Large intestine (tissue), 3 donors: ENCODE data around the gene NEGR1. TPM values are rescaled to one million over a fixed set of nuclear protein-coding genes. Genes with fewer than 3 reads are reported as not detected.
A peak's percentile ranks its signal among the peaks of the same experiment; 100 is the strongest.

Experiments
- DNase-seq, 2 donors: peaks; one replicate each; pipeline versions ENCODE4 v3.0.0 to v3.0.0-alpha.2; 2013
- H3K27ac ChIP-seq: one replicate; pipeline ENCODE4 v1.5.1; 2013; ENCODE audit warnings: low read length
- H3K27me3 ChIP-seq: 2 replicates; pipeline ENCODE4 v1.6.1; 2013; ENCODE audit warnings: low read length; ENCODE audit not compliant: control insufficient read depth, insufficient read depth
- H3K36me3 ChIP-seq: 2 replicates; pipeline ENCODE4 v1.6.1; 2013; ENCODE audit warnings: low read length; ENCODE audit not compliant: control insufficient read depth, insufficient read depth
- H3K4me1 ChIP-seq: one replicate; pipeline ENCODE4 v1.6.1; 2013; ENCODE audit warnings: low read length; ENCODE audit not compliant: control insufficient read depth, insufficient read depth
- H3K4me3 ChIP-seq: one replicate; pipeline ENCODE4 v1.5.1; 2013; ENCODE audit warnings: low read length
- H3K9me3 ChIP-seq: one replicate; pipeline ENCODE4 v1.6.1; 2013; ENCODE audit warnings: mild to moderate bottlenecking, low read depth, low read length, moderate library complexity; ENCODE audit not compliant: control insufficient read depth
- WGBS: methylation state at CpG from one replicate; pipeline ENCODE4 v1.1.5; 2013; ENCODE audit warnings: low lambda C conversion rate; ENCODE audit not compliant: insufficient coverage; 5-methylcytosine and 5-hydroxymethylcytosine counted together
- polyA plus RNA-seq: library from polyadenylated mRNA; unstranded; fragments of 120-200 nt; gene quantifications from one replicate; pipeline ENCODE4 v1.2.1, GENCODE V29; 2013

NEGR1 gene
- polyA plus RNA-seq, 1 donor: 9.9 TPM

DNA sequence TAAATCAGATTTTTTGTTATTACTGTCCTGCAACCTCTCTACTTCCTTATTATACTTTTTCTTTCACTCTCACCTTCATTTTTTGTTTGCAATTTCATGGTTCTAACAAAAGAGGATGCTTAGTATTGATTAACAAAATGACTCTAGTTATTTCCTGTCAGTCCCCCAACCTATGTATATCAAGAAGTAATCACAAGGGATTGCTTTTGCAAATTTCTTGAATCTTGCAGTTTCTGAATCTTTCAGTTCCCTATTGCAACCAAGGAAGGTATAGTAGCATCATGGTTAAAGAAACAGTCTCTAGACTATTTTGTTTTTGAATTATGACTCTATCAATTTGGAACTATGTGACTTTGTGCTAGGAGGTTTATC lies 446.9 kb downstream of the NEGR1 start:
- H3K9me3 ChIP-seq: no peaks in the 10 kb centered on the region
- DNase-seq: no peak
- H3K27me3 ChIP-seq: no peaks in the 10 kb centered on the region
- H3K27ac ChIP-seq: no peak overlapping the region
- no peaks in the 10 kb centered on the region for H3K4me1 ChIP-seq
- no peak overlapping the region for H3K4me3 ChIP-seq
- no peaks in the 10 kb centered on the region for H3K36me3 ChIP-seq

DNA sequence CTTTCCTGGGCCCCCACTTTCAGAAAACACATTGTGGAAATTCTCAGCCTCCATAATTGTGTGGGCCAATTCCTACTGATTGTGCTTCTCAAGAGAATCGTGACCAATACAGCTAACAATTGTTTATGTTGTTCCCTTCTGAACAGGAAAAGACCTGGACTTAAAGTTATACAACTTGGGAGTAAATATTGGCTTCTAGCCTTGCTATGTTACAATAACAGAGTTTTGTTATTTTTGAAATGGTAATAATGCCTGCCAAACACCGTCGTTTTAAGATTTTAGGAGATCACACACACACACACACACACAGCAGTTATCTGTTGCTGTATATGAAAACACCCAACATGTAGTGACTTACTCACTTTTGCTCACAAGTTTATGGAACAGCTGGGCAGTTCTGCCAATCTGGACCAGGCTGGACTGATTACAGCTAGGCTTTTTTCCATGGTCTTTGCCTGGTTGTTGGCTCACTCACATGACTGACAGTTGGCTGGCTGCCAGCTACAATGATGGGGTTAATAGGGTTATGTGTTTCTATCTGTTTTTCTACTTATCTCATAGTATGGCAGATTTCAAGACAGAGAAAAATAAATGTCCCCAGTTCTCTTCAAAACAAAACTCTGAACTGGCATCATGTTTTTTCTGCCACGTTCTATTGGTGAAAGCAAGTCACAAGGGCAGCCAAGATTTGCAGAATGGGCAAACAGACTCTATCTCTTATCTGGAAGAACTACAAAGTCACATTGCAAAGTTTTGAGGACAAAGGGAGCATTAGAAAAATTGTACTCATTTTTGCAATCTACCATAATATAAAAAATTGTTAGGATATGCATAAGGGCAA lies 447.5 kb downstream of the NEGR1 start:
- H3K36me3 ChIP-seq: no peaks in the 10 kb centered on the region
- H3K4me1 ChIP-seq: no peaks in the 10 kb centered on the region
- no peak overlapping the region for H3K27ac ChIP-seq
- H3K4me3 ChIP-seq: no peak overlapping the region
- DNase-seq: peak in 1 of 2 donors; percentile 2
- no peaks in the 10 kb centered on the region for H3K27me3 ChIP-seq
- H3K9me3 ChIP-seq: no peaks in the 10 kb centered on the region
- WGBS: 77% methylated on average over 3 of the region's 4 CpGs

DNA sequence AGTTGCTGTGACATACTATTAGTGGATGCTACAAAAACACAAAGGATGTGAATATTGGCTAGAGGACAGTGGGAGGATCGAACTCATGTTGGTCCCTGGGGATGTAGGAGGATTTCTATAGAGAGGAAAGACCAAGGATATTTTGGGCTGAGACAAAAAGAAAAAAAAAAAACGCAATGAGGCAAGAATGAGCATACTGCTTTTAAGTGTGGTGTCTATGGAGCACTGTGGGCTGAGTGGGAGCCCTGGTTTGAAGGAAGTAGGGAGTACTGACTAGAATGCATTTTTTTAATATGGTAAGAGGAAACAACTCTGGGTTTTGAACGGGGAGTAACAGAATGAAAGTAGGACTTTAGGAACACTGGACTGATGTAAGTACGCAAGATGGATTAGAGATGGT lies 450.7 kb downstream of the NEGR1 start:
- no peak for DNase-seq
- Histone ChIP-seq H3K9me3 (no peaks in the 10 kb centered on the region), H3K4me1 (no peaks in the 10 kb centered on the region), H3K4me3 (no peak overlapping the region), H3K36me3 (no peaks in the 10 kb centered on the region), H3K27me3 (no peaks in the 10 kb centered on the region), H3K27ac (no peak overlapping the region)
- 94% methylated on average over 4 of the region's 4 CpGs for WGBS

DNA sequence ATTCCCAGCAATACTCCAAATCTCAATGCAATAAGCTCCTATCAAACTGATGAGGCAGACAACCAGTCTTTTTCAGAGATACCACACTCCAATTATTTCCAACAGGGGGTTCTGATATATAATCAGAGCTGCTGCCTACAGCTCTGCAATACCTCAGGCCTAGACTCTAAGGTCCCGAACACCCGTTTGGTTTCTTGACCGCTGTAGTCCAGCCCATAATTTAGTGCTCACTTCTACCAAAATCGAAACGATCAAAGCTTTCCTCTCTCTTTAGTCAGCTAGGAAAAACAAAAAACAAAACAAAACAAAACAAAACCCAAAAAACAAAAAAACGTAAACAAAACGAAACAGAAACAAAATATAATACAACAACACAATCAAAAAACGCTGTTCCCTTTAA lies 453.0 kb downstream of the NEGR1 start:
- H3K36me3 ChIP-seq: no peaks in the 10 kb centered on the region
- no peaks in the 10 kb centered on the region for H3K9me3 ChIP-seq
- H3K27me3 ChIP-seq: no peaks in the 10 kb centered on the region
- H3K27ac ChIP-seq: no peak overlapping the region
- H3K4me3 ChIP-seq: no peak overlapping the region
- no peaks in the 10 kb centered on the region for H3K4me1 ChIP-seq
- no peak for DNase-seq
- 100% methylated on average over 2 of the region's 8 CpGs for WGBS

DNA sequence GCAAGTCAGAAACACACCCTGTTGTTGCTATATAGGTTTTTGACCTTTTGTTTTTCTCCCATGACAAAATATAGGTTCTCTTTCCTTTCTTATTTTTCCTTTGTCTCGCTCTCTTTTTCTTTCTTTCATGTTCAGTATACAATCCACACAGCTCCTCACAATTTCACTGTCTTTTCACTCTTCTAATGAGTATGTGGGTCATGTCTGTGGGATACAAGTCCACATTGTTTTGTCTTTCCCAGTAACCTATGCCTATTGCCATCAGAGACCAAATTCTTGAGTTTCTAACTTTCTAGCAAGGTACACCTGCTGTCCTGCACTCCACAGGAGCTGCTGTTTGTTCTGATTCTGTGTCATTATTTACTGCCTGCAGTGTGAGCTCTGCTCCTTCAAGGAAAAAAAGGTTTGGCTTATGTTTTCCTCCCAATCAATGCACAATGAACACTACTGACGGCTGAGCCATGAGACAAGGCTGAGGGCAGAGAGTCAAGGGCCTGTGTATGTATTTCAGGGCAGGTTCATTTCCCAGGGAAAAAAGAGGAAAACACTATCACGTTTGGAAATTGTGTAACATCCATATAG lies 453.8 kb downstream of the NEGR1 start:
- WGBS: 100% methylated on average over 1 of the region's 3 CpGs
- H3K9me3 ChIP-seq: no peaks in the 10 kb centered on the region
- H3K27ac ChIP-seq: no peak overlapping the region
- no peak for DNase-seq
- H3K36me3 ChIP-seq: no peaks in the 10 kb centered on the region
- H3K4me1 ChIP-seq: no peaks in the 10 kb centered on the region
- H3K27me3 ChIP-seq: no peaks in the 10 kb centered on the region
- no peak overlapping the region for H3K4me3 ChIP-seq

DNA sequence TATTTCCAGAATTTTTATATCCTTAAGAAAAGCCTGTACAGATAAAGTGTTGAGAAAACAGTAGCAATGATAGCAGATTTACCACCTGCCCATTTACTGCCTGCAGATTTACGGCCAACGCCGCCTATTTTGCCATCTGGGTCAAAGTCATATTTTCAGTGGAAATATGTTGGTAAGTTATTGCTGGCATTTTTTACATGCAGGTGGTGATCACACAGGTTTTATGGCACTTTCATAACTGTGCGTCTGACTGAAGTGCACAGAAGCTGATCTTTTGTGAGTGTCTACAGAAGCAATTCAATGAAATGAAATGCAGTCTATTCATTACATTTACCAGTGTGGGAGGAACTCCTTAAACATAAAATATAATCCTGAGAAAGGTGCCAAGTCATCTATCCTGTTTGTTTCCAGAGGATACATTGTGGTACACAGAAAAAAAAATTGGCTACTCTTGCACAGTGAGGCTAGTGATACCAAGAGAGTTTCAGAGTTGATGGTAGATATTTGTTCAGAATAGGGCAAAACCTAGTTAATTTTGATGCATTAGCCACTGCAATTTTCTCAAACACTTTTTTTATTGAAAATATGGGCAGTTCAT lies 458.5 kb downstream of the NEGR1 start:
- Histone ChIP-seq H3K4me3 (no peak overlapping the region), H3K27me3 (no peaks in the 10 kb centered on the region), H3K4me1 (no peaks in the 10 kb centered on the region), H3K27ac (no peak overlapping the region), H3K36me3 (no peaks in the 10 kb centered on the region), H3K9me3 (no peaks in the 10 kb centered on the region)
- 20% methylated on average over 3 of the region's 4 CpGs for WGBS
- peak; percentile 7 to 59 for DNase-seq

DNA sequence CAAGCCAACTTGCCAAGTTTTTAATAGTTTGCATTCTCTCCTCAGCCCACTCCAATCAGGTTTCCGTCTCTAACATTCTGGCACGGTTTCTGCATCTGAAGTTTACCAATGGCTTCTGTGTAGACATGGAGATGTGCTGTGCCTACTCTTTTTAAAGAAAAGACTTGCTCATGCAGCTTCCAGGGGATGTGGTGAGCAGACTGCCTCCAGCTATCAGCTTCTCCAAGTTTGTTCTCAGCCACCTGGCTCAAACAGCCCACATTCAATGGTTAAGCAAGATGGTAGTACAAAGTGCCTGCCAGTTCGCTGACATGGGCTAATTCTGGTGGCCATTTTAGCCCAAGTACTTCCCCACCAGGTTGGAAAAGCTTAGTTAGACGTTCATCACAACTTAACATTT lies 465.3 kb downstream of the NEGR1 start:
- no peaks in the 10 kb centered on the region for H3K36me3 ChIP-seq
- no CpG with 5 or more reads among the region's 4 CpGs for WGBS
- no peaks in the 10 kb centered on the region for H3K27me3 ChIP-seq
- H3K4me3 ChIP-seq: no peak overlapping the region
- no peaks in the 10 kb centered on the region for H3K9me3 ChIP-seq
- no peak overlapping the region for H3K27ac ChIP-seq
- no peak for DNase-seq
- H3K4me1 ChIP-seq: no peaks in the 10 kb centered on the region

DNA sequence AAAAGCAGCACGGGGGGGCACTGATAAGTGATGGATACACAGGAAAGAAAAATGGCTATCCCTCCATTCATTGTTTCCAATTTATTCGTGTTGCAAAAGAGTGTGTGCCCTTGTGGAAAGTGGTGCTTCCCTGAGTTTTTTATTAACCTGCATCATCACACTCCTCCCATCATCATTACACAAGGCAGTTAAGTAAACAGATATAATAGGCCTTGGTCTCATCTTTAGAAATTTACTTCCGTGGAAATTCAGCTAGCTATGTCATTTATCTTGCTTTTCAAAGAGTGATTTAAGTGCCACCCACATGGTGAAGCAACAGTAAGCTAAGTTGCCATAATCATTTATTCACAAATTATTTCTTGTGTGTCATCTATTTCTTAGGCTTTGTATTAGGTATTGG lies 473.3 kb downstream of the NEGR1 start:
- no CpG with 5 or more reads among the region's 3 CpGs for WGBS
- H3K36me3 ChIP-seq: no peaks in the 10 kb centered on the region
- no peak overlapping the region for H3K4me3 ChIP-seq
- no peak for DNase-seq
- no peak overlapping the region for H3K27ac ChIP-seq
- no peaks in the 10 kb centered on the region for H3K9me3 ChIP-seq
- no peaks in the 10 kb centered on the region for H3K27me3 ChIP-seq
- H3K4me1 ChIP-seq: no peaks in the 10 kb centered on the region

DNA sequence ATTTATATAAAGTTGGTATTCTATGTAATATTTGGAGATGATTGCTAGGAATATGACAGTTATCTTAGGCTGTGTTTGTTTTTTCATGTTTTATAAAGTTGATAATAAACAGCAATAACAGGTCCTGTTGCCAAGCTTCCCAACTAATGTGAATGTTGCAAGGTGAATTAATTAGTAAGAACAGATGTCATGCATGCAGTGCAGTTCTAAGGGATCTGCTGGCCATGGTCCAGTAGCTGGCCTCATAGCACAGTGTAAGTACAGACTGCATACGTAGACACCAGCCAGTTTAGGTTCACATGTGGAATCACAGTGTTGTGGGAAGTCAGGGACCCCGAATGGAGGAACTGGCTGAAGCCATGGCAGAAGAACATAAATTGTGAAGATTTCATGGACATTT lies 478.2 kb downstream of the NEGR1 start:
- Histone ChIP-seq H3K27me3 (no peaks in the 10 kb centered on the region), H3K27ac (no peak overlapping the region), H3K9me3 (no peaks in the 10 kb centered on the region), H3K36me3 (no peaks in the 10 kb centered on the region), H3K4me3 (no peak overlapping the region), H3K4me1 (no peaks in the 10 kb centered on the region)
- no CpG with 5 or more reads among the region's 2 CpGs for WGBS
- DNase-seq: no peak

DNA sequence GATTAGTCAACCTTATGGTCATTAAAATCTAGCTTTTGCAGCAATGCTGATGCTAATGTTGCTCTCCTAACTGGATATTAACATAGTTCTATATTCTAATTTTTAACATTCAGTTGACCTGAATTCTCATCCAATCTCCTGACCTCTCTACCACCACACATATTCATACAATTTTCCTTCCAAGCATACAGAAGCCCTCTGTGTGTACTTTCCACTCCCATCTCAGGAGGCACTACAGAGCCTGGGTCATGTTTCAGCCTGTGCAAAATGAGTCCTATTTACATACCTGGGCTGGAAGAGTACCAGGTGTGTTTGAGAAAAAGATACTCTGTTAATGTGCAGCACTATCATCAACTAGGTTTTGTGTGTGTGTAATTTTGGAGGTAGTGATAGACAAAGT lies 486.3 kb downstream of the NEGR1 start:
- no peak overlapping the region for H3K4me3 ChIP-seq
- H3K27ac ChIP-seq: no peak overlapping the region
- no peaks in the 10 kb centered on the region for H3K36me3 ChIP-seq
- no peaks in the 10 kb centered on the region for H3K27me3 ChIP-seq
- no peaks in the 10 kb centered on the region for H3K4me1 ChIP-seq
- H3K9me3 ChIP-seq: no peaks in the 10 kb centered on the region
- no peak for DNase-seq

DNA sequence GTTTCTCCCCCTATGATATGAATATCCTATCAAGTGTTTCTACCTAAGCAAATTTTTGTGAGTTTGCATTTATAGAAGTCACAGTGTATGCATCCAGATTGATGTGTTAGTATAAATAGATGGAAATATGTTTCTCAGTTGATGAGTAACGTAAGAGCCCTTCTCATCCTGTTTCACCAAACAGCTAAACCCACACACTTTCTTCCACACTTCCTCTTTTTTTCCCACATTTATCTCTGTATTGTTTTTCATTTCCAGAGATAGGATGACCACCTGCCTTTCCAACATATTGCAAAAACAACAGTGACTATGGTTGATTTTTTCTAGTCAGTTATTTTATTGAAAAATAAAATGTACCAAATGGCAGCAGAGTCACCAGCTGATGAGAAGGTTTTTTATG lies 490.1 kb downstream of the NEGR1 start:
- H3K27me3 ChIP-seq: no peaks in the 10 kb centered on the region
- no peaks in the 10 kb centered on the region for H3K4me1 ChIP-seq
- H3K9me3 ChIP-seq: no peaks in the 10 kb centered on the region
- no peak for DNase-seq
- no peak overlapping the region for H3K27ac ChIP-seq
- WGBS: no CpG with 5 or more reads among the region's 1 CpG
- no peak overlapping the region for H3K4me3 ChIP-seq
- no peaks in the 10 kb centered on the region for H3K36me3 ChIP-seq
